ENCODE data around the gene NANS. TPM values are rescaled to one million over a fixed set of nuclear protein-coding genes. Genes with fewer than 3 reads are reported as not detected.
A peak's percentile ranks its signal among the peaks of the same experiment; 100 is the strongest.

The NANS gene
- total RNA-seq, 2 experiments from 2014 or later = 56.9 to 63.7 TPM

GRCh38 chr9:98049288-98050072 is 7.1 kb upstream of the NANS start:
- Histone ChIP-seq H4K20me1 (ENCODE audit: insufficient read depth, low read length) (no peaks in the 10 kb centered on the region; the same call in 1 of the 2 replicates), H3K79me2 (ENCODE audit: insufficient read depth, low read depth, low read length) (peaks cover 44% of the 10 kb centered on the region), H3K9me3 (ENCODE audit: low read length) (0 out of 2 replicates have a peak, but pooled peaks cover 4% of the 10 kb centered on the region), H3K4me1 (ENCODE audit: insufficient read depth, low read length, poor library complexity, severe bottlenecking) (peaks cover 35% of the 10 kb centered on the region), H3K27ac (ENCODE audit: low read depth, low read length, poor library complexity, severe bottlenecking) (no peak overlapping the region), H3K36me3 (ENCODE audit: insufficient read depth, low read length) (peaks cover 51% of the 10 kb centered on the region), H3K4me2 (ENCODE audit: low read length) (peak overlapping the region; percentile 13), H2AFZ (ENCODE audit: low read length) (no peak overlapping the region), H3K9me2 (ENCODE audit: insufficient read depth, low read length) (no peaks in the 10 kb centered on the region), H3K4me3 (ENCODE audit: low read depth, low read length, poor library complexity, severe bottlenecking) (no peak overlapping the region)
- intact Hi-C loops (cut with micrococcal nuclease; ENCODE audit: unreplicated experiment) = no loop called here
- BruUV-seq (replicated peaks) = no TSS peak
- POLR2A ChIA-PET = interaction anchor here (3.6 kb wide), 1 partner anchor 11 kb away, joined by 17 read pairs; no protein-coding TSS in a partner anchor
- CTCF ChIA-PET (ENCODE audit: unreplicated experiment) = no interaction called here
- no peak for TF ChIP-seq CTCF (conservative IDR thresholded peaks at IDR 0.05; ENCODE audit: low read length)
- no peak for TF ChIP-seq EZH2phosphoT487 (IDR thresholded peaks at IDR 0.05; ENCODE audit: borderline replicate concordance, low read depth, low read length)
- DNase-seq (ENCODE audit: low spot score) = no peak

- no peak for TF ChIP-seq CTCF (conservative IDR thresholded peaks at IDR 0.05; ENCODE audit: low read length)
- no peak for TF ChIP-seq EZH2phosphoT487 (IDR thresholded peaks at IDR 0.05; ENCODE audit: borderline replicate concordance, low read depth, low read length)
- intact Hi-C loops (cut with micrococcal nuclease; ENCODE audit: unreplicated experiment) = no loop called here
Observed at GRCh38 chr9:98050351-98050750, 6.2 kb upstream of the NANS start.

More at GRCh38 chr9:98050351-98050750, 6.2 kb upstream of the NANS start:
- DNase-seq (ENCODE audit: low spot score) = no peak
- Histone ChIP-seq H3K4me2 (ENCODE audit: low read length) (no peak overlapping the region; the same call in 1 of the 2 replicates), H3K27ac (ENCODE audit: low read depth, low read length, poor library complexity, severe bottlenecking) (no peak overlapping the region), H3K79me2 (ENCODE audit: insufficient read depth, low read depth, low read length) (peaks cover 44% of the 10 kb centered on the region), H4K20me1 (ENCODE audit: insufficient read depth, low read length) (no peaks in the 10 kb centered on the region; the same call in 1 of the 2 replicates), H2AFZ (ENCODE audit: low read length) (no peak overlapping the region), H3K4me3 (ENCODE audit: low read depth, low read length, poor library complexity, severe bottlenecking) (no peak overlapping the region), H3K9me2 (ENCODE audit: insufficient read depth, low read length) (no peaks in the 10 kb centered on the region), H3K36me3 (ENCODE audit: insufficient read depth, low read length) (peaks cover 54% of the 10 kb centered on the region), H3K4me1 (ENCODE audit: insufficient read depth, low read length, poor library complexity, severe bottlenecking) (peaks cover 27% of the 10 kb centered on the region), H3K9me3 (ENCODE audit: low read length) (no peaks in the 10 kb centered on the region)
- BruUV-seq (replicated peaks) = no TSS peak
- ChIA-PET POLR2A (interaction anchor here (1.2 to 3.6 kb wide), 2 partner anchors 12 to 37 kb away, joined by 3 to 17 read pairs; no protein-coding TSS in a partner anchor), CTCF (ENCODE audit: unreplicated experiment) (no interaction called here)
